Neural cell (in vitro differentiated cells): ENCODE data around the gene FBLN2. TPM values are rescaled to one million over a fixed set of nuclear protein-coding genes. Genes with fewer than 3 reads are reported as not detected.

Experiments used
- H2AFZ ChIP-seq: fragments of 200-600, 300-800 bp; sonication (generic), shearing (Covaris generic); 2 replicates; pipeline ENCODE4 v1.6.0; 2014; ENCODE audit warnings: low read depth, mild to moderate bottlenecking, antibody characterized with exemption, low read length, moderate library complexity
- H3F3A ChIP-seq: fragments of 200-600 bp; shearing (Covaris generic); 2 replicates; pipeline ENCODE4 v1.6.1; 2016; ENCODE audit warnings: mild to moderate bottlenecking, moderate library complexity, mixed read lengths, antibody characterized with exemption, low read length; ENCODE audit not compliant: insufficient read depth, poor library complexity, severe bottlenecking
- H3K27ac ChIP-seq: fragments of 200-600, 300-800 bp; sonication (generic), shearing (Covaris generic); 2 replicates; pipeline ENCODE4 v1.5.1; 2014; ENCODE audit warnings: mild to moderate bottlenecking, low read length, moderate library complexity
- H3K27me3 ChIP-seq: fragments of 300-800, 200-600 bp; sonication (generic), shearing (Covaris generic); 2 replicates; pipeline ENCODE4 v1.6.0; 2014; ENCODE audit warnings: mild to moderate bottlenecking, low read depth, low read length, moderate library complexity; ENCODE audit not compliant: insufficient read depth
- H3K36me3 ChIP-seq: fragments of 300-800, 200-600 bp; sonication (generic), shearing (Covaris generic); 2 replicates; pipeline ENCODE4 v1.5.1; 2014; ENCODE audit warnings: mild to moderate bottlenecking, antibody characterized with exemption, low read length, moderate library complexity; ENCODE audit not compliant: insufficient read depth
- H3K4me2 ChIP-seq: fragments of 300-800, 200-600 bp; sonication (generic), shearing (Covaris generic); 2 replicates; pipeline ENCODE4 v1.6.0; 2014; ENCODE audit warnings: mild to moderate bottlenecking, low read length
- H3K4me3 ChIP-seq: fragments of 300-800, 200-600 bp; sonication (generic), shearing (Covaris generic); 2 replicates; pipeline ENCODE4 v1.5.1; 2014; ENCODE audit warnings: mild to moderate bottlenecking, low read length, moderate library complexity
- H3K79me2 ChIP-seq: fragments of 200-600 bp; shearing (Covaris generic); replicated peaks from 2 replicates; pipeline ENCODE4 v1.6.0; 2014; ENCODE audit warnings: mild to moderate bottlenecking, low read length, moderate library complexity; ENCODE audit not compliant: insufficient read depth
- H3K9ac ChIP-seq: fragments of 300-800, 200-600 bp; sonication (generic), shearing (Covaris generic); 2 replicates; pipeline ENCODE4 v1.6.1; 2016; ENCODE audit warnings: mild to moderate bottlenecking, low read length, mixed read lengths
- H3K9me2 ChIP-seq: fragments of 200-600 bp; shearing (Covaris generic); 2 replicates; pipeline ENCODE4 v1.6.1; 2016; ENCODE audit warnings: mild to moderate bottlenecking, low read length, mixed read lengths; ENCODE audit not compliant: insufficient read depth
- H3K9me3 ChIP-seq: fragments of 200-600, 300-800 bp; sonication (generic), shearing (Covaris generic); 2 replicates; pipeline ENCODE4 v1.6.1; 2016; ENCODE audit warnings: mild to moderate bottlenecking, mixed run types, low read length, moderate library complexity, mixed read lengths
- H4K20me1 ChIP-seq: fragments of 200-600 bp; shearing (Covaris generic); 2 replicates; pipeline ENCODE4 v1.6.1; 2016; ENCODE audit warnings: mild to moderate bottlenecking, mixed run types; ENCODE audit not compliant: insufficient read depth
- EP300 ChIP-seq: fragments of 450-650 bp; conservative IDR thresholded peaks from 2 replicates; pipeline ENCODE4 v1.6.1; 2014; ENCODE audit warnings: antibody characterized with exemption, mild to moderate bottlenecking, moderate library complexity; ENCODE audit not compliant: poor library complexity, severe bottlenecking
- EZH2 ChIP-seq: fragments of 200-600, 300-800 bp; shearing (Covaris generic), sonication (generic); IDR thresholded peaks from 2 replicates; pipeline ENCODE4 v1.6.1; 2014; ENCODE audit warnings: antibody characterized with exemption, low read length, borderline replicate concordance, mild to moderate bottlenecking; ENCODE audit not compliant: insufficient read depth, poor library complexity, severe bottlenecking
- MXI1 ChIP-seq: fragments of 450-650 bp; conservative IDR thresholded peaks from 2 replicates; pipeline ENCODE4 v1.6.1; 2014; ENCODE audit warnings: antibody characterized with exemption, mild to moderate bottlenecking; ENCODE audit not compliant: poor library complexity, severe bottlenecking
- POLR2AphosphoS5 ChIP-seq: IDR thresholded peaks from 2 replicates; pipeline ENCODE4 v1.6.1; 2012
- RAD21 ChIP-seq: fragments of 450-650 bp; conservative IDR thresholded peaks from 2 replicates; pipeline ENCODE4 v1.6.1; 2014; ENCODE audit warnings: antibody characterized with exemption, mild to moderate bottlenecking, moderate library complexity
- SMC3 ChIP-seq: fragments of 450-650 bp; conservative IDR thresholded peaks from 2 replicates; pipeline ENCODE4 v1.6.1; 2014; ENCODE audit warnings: antibody characterized with exemption, mild to moderate bottlenecking, moderate library complexity; ENCODE audit not compliant: poor library complexity
- TAF1 ChIP-seq: IDR thresholded peaks from 2 replicates; pipeline ENCODE4 v1.6.1; 2012; ENCODE audit warnings: low read depth
- polyA plus RNA-seq: library from polyadenylated mRNA; depleted of rRNA; stranded (reverse); fragments of >200 nt; gene quantifications from 2 replicates; pipeline ENCODE4 v1.2.3, GENCODE V29; 2014
- TF ChIP-seq, protein P1 (sequence below): IDR thresholded peaks from 2 replicates; pipeline ENCODE4 v1.6.1; 2012; ENCODE audit warnings: borderline replicate concordance
- TF ChIP-seq, protein P2 (sequence below): fragments of 450-650 bp; IDR thresholded peaks from 2 replicates; pipeline ENCODE4 v1.5.1; 2014; ENCODE audit warnings: antibody characterized with exemption, mild to moderate bottlenecking, moderate library complexity; ENCODE audit not compliant: poor library complexity, severe bottlenecking

The FBLN2 gene
- polyA plus RNA-seq, 1 donor from 2014 or later, result 0.37 TPM

DNA sequence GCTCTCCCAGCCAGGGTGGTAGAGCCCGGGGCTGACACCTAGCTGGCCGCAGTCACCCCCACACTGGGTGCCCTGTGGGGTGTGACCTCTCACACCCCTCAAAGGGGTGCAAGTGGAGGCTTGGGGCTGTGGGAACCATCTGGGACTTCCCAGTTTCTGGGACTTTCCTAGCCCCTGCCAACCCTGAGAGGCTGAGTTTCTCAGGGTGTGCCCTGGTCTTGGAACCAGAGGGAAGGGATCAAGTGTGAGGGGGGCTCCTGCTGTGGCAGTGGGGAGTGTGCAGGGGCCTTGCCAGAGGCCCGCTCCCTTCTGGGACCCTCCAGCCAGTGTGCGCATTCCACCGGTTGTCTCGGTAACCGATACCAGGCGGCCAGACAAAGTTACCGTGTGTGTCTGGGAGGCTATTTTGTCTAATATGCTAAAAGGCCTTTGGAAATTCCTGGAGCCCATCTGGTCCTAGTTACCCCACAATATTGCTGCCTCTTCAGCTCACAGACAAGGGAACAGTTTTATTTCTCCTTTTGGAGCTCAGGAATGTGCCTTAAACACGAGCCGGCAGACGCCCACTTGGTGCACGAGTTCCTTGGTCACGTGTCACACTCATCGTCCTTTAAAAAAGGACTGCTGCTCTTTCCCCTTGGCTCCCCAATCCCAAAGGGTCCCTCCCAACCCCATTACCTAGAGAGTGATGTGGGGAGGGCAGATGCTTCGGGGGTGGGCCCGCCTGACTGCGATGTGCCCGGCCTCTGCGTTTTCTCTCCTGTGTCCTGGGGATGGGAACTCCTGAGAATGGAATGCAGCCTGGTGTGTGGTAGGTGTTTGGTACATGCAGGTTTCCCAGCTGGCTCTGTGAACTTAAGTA is 35.6 kb upstream of the FBLN2 start (continued):
- TF ChIP-seq SMC3 (no peak), RAD21 (no peak), TAF1 (no peak)

DNA sequence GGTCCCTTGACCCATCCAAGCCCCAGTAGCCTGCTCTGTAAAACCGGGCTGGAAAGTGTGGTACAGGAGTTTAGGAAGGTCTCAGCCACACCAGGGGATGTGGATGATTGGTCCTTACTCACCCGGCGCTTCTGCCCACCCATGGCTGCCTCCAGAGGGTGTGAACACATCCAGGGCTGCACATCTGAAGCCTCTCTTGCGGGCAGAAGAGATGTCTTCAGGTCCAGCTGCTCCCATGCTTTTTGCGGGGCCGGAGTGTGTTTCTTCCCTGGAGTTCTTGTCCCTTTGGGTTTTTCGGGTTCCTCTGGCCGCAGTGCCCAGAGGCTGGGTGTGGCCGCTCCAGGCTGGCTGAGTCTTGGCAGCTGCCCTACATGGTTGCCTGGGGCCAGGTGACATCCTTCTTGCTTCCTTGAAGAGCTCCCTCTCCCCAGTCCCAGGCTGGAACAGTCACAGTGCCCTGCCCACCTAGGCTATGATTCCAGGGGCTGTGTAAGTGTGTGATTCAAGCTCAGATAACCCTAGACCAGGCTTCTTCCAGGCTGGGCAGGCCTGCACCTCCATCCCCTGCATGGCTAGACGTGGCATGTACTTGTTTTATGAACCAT is 34.9 kb upstream of the FBLN2 start:
- H3K4me2 ChIP-seq, result no peak overlapping the region
- H3K9ac ChIP-seq, result no peak overlapping the region

More for the DNA sequence above, 34.9 kb upstream of the FBLN2 start:
- Histone ChIP-seq H3K36me3 (no peaks in the 10 kb centered on the region), H3K4me3 (no peak overlapping the region), H3K9me3 (no peaks in the 10 kb centered on the region), H3K27me3 (no peaks in the 10 kb centered on the region), H3K27ac (no peak overlapping the region), H4K20me1 (no peaks in the 10 kb centered on the region), H2AFZ (no peak overlapping the region), H3F3A (no peaks in the 10 kb centered on the region), H3K9me2 (no peaks in the 10 kb centered on the region), H3K79me2 (no peaks in the 10 kb centered on the region)
- TF ChIP-seq EP300 (no peak), MXI1 (no peak), SMC3 (no peak), RAD21 (no peak), TAF1 (no peak), POLR2AphosphoS5 (no peak), EZH2 (no peak)
- TF ChIP-seq, protein P1, sequence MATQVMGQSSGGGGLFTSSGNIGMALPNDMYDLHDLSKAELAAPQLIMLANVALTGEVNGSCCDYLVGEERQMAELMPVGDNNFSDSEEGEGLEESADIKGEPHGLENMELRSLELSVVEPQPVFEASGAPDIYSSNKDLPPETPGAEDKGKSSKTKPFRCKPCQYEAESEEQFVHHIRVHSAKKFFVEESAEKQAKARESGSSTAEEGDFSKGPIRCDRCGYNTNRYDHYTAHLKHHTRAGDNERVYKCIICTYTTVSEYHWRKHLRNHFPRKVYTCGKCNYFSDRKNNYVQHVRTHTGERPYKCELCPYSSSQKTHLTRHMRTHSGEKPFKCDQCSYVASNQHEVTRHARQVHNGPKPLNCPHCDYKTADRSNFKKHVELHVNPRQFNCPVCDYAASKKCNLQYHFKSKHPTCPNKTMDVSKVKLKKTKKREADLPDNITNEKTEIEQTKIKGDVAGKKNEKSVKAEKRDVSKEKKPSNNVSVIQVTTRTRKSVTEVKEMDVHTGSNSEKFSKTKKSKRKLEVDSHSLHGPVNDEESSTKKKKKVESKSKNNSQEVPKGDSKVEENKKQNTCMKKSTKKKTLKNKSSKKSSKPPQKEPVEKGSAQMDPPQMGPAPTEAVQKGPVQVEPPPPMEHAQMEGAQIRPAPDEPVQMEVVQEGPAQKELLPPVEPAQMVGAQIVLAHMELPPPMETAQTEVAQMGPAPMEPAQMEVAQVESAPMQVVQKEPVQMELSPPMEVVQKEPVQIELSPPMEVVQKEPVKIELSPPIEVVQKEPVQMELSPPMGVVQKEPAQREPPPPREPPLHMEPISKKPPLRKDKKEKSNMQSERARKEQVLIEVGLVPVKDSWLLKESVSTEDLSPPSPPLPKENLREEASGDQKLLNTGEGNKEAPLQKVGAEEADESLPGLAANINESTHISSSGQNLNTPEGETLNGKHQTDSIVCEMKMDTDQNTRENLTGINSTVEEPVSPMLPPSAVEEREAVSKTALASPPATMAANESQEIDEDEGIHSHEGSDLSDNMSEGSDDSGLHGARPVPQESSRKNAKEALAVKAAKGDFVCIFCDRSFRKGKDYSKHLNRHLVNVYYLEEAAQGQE, result no peak
- TF ChIP-seq, protein P2, sequence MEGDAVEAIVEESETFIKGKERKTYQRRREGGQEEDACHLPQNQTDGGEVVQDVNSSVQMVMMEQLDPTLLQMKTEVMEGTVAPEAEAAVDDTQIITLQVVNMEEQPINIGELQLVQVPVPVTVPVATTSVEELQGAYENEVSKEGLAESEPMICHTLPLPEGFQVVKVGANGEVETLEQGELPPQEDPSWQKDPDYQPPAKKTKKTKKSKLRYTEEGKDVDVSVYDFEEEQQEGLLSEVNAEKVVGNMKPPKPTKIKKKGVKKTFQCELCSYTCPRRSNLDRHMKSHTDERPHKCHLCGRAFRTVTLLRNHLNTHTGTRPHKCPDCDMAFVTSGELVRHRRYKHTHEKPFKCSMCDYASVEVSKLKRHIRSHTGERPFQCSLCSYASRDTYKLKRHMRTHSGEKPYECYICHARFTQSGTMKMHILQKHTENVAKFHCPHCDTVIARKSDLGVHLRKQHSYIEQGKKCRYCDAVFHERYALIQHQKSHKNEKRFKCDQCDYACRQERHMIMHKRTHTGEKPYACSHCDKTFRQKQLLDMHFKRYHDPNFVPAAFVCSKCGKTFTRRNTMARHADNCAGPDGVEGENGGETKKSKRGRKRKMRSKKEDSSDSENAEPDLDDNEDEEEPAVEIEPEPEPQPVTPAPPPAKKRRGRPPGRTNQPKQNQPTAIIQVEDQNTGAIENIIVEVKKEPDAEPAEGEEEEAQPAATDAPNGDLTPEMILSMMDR, result no peak
